ENCODE data around the gene HPCAL1. TPM values are rescaled to one million over a fixed set of nuclear protein-coding genes. Genes with fewer than 3 reads are reported as not detected.
A peak's percentile ranks its signal among the peaks of the same experiment; 100 is the strongest.

The HPCAL1 gene
- total and polyA plus RNA-seq, 2 of the 8 experiments (the other 6 are each of a cell fraction or from before 2014, with no cell fraction given): 5.8 to 8.6 TPM

DNA sequence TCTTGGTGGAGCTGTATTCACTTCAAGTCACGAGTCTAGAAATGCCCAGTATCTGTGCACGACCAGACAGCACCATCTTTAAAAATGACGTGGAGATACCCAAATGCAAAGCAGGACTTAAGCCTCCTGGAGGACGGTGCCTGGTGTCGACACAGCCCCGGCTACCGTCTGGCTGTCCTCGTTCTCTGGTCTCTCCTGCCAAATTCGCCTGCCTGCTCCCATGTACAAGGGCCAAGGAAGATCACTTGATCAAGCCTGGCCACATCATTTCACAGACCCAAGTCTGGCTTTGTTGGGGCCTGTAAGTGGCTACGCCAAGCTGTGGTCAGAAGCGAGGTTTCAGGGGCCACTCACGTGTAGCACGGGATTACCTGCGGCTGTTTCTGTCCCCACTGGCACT, 136.0 kb downstream of the HPCAL1 start:
- H3K36me3 ChIP-seq (ENCODE audit: control insufficient read depth in 2 of 4, insufficient read depth in 4 of 4, low read length in 3 of 4): peaks cover 2 to 28% (median 17%) of the 10 kb centered on the region in 4 experiments; a peak in 7 of 8 replicates
- no peak overlapping the region for H3K14ac ChIP-seq (ENCODE audit: insufficient read length)
- no peak overlapping the region for H2AK5ac ChIP-seq (ENCODE audit: low read depth, low read length)
- H3K4ac ChIP-seq (replicated peaks; ENCODE audit: insufficient read length, low read depth, low read length): no peak overlapping the region
- FAIRE-seq: no peak
- CTCF ChIA-PET (ENCODE audit: partially characterized antibody): interaction anchor here (1.1 to 1.7 kb wide), 6 partner anchors 11 to 366 kb away, joined by 3 to 4 read pairs (median 3); partner anchors contain the start of gene HPCAL1
- H3K79me1 ChIP-seq (ENCODE audit: low read depth, low read length): no peaks in the 10 kb centered on the region
- no peak for DNase-seq (ENCODE audit: low read depth in 1 of 2, low spot score in 2 of 2)
- no peaks in the 10 kb centered on the region for H3K27me3 ChIP-seq (replicated peaks in 1 of 4; ENCODE audit: control insufficient read depth in 3 of 4, extremely low read depth in 1 of 4, insufficient read depth in 3 of 4, low read length in 3 of 4)
- no peak overlapping the region for H3K23ac ChIP-seq (ENCODE audit: insufficient read length)
- no peak overlapping the region for H2AFZ ChIP-seq (ENCODE audit: low read length)
- no peaks in the 10 kb centered on the region for H3K79me2 ChIP-seq (ENCODE audit: control insufficient read depth in 1 of 2, insufficient read depth in 2 of 2, low read length in 2 of 2)
- peaks cover 0 to 4% of the 10 kb centered on the region in 2 experiments for H4K20me1 ChIP-seq (replicated peaks in 1 of 2; ENCODE audit: control insufficient read depth in 1 of 2, insufficient read depth in 2 of 2, low read length in 2 of 2)
- H2BK120ac ChIP-seq (replicated peaks; ENCODE audit: low read depth, low read length): no peak overlapping the region
- TF ChIP-seq POLR2AphosphoS5 (IDR thresholded peaks at IDR 0.05; ENCODE audit: low read depth, low read length) (0 out of 2 replicates have a peak, but pooled peaks have one; percentile 16), EGR1 (IDR thresholded peaks at IDR 0.05; ENCODE audit: borderline replicate concordance, low read depth, low read length) (no peak)
- 90% methylated on average over 12 of the region's 14 CpGs; no CpG with 5 or more reads in 1 of the 2 experiments for WGBS, 2 experiments (ENCODE audit: extremely low coverage in 1 of 2, insufficient coverage in 1 of 2, insufficient read length in 1 of 2, insufficient replicate concordance in 2 of 2, low coverage in 1 of 2, low lambda C conversion rate in 2 of 2, missing lambda C conversion rate in 1 of 2)
- H2BK15ac ChIP-seq (ENCODE audit: low read length): no peak overlapping the region
- H3K56ac ChIP-seq (replicated peaks; ENCODE audit: insufficient read length, low read depth, low read length): no peak overlapping the region
- no peak overlapping the region for H3K4me3 ChIP-seq (ENCODE audit: extremely low read depth in 1 of 4, insufficient read depth in 2 of 4, low read depth in 3 of 4, low read length in 4 of 4)
- POLR2A ChIA-PET (ENCODE audit: partially characterized antibody): interaction anchor here (1.1 to 6.0 kb wide), 4 partner anchors 8 to 314 kb away, joined by 3 to 44 read pairs (median 4); partner anchors contain the start of gene ODC1
- no peaks in the 10 kb centered on the region for H3K23me2 ChIP-seq (ENCODE audit: low read depth, low read length)
- H3K27ac ChIP-seq (ENCODE audit: low read depth, low read length): no peak overlapping the region
- H2BK20ac ChIP-seq (ENCODE audit: low read length): no peak overlapping the region
- H4K5ac ChIP-seq (ENCODE audit: insufficient read length, low read depth, low read length): no peak overlapping the region
- no peak overlapping the region for H2BK5ac ChIP-seq (ENCODE audit: low read depth, low read length)
- H4K8ac ChIP-seq (ENCODE audit: extremely low read depth, insufficient read depth, low read length): no peak overlapping the region
- H3K9me3 ChIP-seq (ENCODE audit: insufficient read depth in 2 of 2, low read depth in 1 of 2, low read length in 1 of 2): no peaks in the 10 kb centered on the region
- H3K18ac ChIP-seq (ENCODE audit: extremely low read depth, low read length): no peak overlapping the region
- H3K9ac ChIP-seq (replicated peaks in 1 of 4; ENCODE audit: extremely low read depth in 1 of 4, low read depth in 3 of 4, low read length in 3 of 4): no peak overlapping the region
- H2BK12ac ChIP-seq (ENCODE audit: low read depth, low read length): no peak overlapping the region
- H3K4me1 ChIP-seq (replicated peaks in 1 of 4; ENCODE audit: control insufficient read depth in 3 of 4, insufficient read depth in 4 of 4, low read length in 3 of 4): no peaks in the 10 kb centered on the region
- no peak overlapping the region for H3K4me2 ChIP-seq (ENCODE audit: insufficient read depth in 1 of 2, low read depth in 2 of 2, low read length in 2 of 2)
- H4K91ac ChIP-seq (replicated peaks; ENCODE audit: insufficient read length, low read length): no peak overlapping the region
